Upper lobe of left lung (tissue), 4 donors: Measurements from ENCODE around the gene DOCK1.

Experiments used
- CTCF ChIP-seq, 6 experiments: fragments of 450-650 bp in 4 of 6; fragments of 200-600 bp in 2 of 6; sonication (generic) in 2 of 6; IDR thresholded peaks; one replicate each; pipeline ENCODE4 v1.5.1; 2016 to 2019; ENCODE audit warnings: antibody characterized with exemption in 6 of 6
- EP300 ChIP-seq, 4 donors: sonication (generic); formaldehyde crosslinking; IDR thresholded peaks; one replicate each; pipeline ENCODE4 v1.5.1; 2017; ENCODE audit warnings: antibody characterized with exemption in 4 of 4, control low read depth in 2 of 4
- POLR2A ChIP-seq, 4 donors: fragments of 450-650 bp; IDR thresholded peaks; one replicate each; pipeline ENCODE4 v1.5.1; 2016 to 2017; ENCODE audit warnings: antibody characterized with exemption in 4 of 4, mild to moderate bottlenecking in 2 of 4
- POLR2AphosphoS5 ChIP-seq, 2 donors: sonication (generic); formaldehyde crosslinking; IDR thresholded peaks; one replicate each; pipeline ENCODE4 v1.5.1; 2017; ENCODE audit warnings: antibody characterized with exemption in 2 of 2

- TF ChIP-seq POLR2AphosphoS5 (IDR thresholded peaks at IDR 0.05) (no peak), CTCF (IDR thresholded peaks at IDR 0.05) (no peak), POLR2A (IDR thresholded peaks at IDR 0.05) (no peak), EP300 (IDR thresholded peaks at IDR 0.05) (no peak)
Measured at GRCh38 chr10:127011174-127011573, 105.9 kb downstream of the DOCK1 start.
